HG03460 (cell line): ENCODE measurements around the gene FAM120C.

Experiments used
- ATAC-seq: cut with Tn5 transposase; IDR thresholded peaks from one replicate; pipeline ENCODE4 v1.9.1; 2021; ENCODE audit not compliant: unreplicated experiment

The FAM120C gene

DNA sequence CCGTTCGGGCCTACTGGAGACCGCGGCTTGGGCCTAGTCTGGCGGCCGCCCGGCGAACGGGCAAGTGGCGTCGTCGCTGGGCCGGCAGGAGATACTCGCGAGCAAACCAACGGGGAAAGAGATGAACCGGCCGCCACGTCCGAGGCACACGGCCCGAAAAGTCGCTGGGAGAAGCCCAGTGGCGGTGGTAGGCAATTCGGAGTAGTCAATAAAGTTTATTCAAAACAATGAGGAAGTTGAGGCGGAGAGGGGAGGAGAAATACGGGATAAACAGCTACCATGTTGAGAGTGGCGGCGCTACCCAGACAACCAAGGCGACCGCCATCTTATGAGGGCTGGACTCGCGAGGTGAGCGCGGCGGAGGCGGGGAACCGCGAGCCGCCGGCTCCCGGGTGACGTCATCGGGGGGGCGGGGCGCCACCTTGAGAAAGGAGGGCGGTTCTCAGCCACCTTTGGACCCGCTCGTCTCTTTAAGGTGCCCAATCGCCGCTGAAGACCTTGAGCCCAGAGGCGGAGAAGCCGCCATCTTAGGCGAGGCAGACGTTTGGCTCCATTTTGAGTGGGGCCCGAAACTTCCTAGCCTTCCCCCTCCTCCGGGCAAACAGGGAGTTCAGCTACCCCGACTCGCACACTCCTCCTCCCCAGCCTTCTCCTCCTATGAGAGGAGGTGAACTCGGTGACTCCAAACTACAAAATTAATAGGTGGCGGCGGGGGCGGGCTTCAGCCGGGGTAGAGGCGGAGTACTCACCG is 138.8 kb downstream of the FAM120C start, which contains the start of gene PHF8:
Gene PHF8 (minus strand): TSS at position 348 of the 751 bp plus-strand sequence. CDS start 1,745 bp downstream, outside the sequence.
- ATAC-seq, result peak; percentile 85

DNA sequence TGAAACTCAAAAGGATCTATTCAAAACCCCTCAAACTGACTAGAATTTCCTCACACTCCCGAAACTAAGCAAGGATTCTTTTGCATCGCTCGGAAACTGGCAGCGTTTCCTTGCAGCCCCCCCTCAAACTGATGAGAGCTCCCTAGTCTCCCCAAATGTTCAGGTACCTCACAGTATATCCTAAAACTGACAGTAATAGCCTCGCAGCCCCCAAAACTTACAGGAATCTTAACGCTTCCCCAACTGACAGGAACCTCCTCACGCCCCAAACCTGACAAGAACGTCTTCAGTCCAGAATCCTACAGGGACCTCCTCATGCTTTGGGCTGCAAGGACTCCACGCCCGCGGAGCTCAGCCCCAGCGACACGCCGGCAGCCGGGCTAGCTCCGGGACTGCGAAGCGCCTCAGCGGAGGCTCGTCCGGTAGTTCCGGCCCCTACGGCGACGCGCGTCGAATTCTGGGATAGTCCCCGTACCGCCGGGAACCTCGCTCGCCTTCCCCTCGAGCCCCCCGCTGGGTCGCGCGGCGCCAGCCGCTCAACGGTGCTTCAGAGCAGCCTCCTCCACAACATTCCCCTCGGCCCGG is 139.4 kb downstream of the FAM120C start:
- ATAC-seq, result peak; percentile 24

DNA sequence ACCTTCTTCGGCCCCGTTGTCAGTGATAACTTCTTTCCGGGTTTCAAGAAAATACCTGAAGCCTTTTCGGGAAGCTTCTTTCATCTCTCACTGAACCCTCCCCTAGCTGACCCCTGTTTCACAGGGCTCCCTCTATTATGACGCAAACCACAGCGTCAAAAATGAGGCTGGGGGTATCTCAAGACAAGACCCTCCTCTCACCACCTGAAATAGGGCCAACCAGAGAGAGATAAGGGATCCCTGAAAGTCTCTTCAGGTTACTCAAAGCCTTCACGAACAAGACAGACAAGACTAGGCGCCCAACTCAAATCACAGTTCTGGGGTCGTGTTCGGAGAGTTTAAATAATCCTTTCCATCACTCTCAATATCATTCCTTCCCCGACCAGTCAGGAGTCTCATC is 140.0 kb downstream of the FAM120C start:
- ATAC-seq, result no peak

DNA sequence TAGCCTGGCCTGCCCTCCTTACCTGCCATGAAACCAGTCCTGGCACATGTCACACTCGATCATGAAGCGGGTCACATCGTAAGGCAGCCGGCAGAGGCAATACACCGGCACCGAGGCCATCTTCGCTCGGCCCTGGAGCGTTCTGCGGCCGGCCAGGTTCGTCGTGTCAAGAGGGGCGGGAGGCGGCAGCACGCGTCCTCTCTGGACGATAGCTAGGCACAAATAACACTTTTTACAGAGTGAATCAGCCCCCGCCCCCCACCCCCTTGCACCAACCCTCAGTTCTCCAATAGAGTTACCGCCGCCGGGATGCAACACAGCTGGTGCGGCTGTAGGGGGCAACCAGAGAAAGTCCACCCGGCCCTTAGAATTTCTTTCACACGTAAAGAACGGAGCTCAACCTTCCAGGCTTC is 140.4 kb downstream of the FAM120C start:
- no peak for ATAC-seq

DNA sequence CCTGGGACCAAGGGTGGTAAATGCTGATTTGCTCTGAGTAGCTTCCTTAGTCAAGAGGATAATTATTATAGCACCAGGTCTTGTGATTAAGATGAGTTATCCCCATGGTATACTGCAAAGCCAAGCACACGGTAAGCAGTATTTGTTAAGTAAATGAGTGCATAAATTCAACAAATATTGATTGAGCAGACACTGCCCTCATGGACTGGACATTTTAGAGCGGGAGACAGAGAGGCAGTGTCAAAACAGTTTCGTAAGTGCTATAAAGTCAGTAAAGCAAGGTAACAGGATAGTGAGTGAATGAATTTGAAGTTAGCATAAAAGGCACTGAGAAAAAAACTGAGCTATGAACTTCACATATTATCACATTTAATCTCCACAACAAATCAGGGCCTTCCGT is 152.7 kb downstream of the FAM120C start:
- ATAC-seq, result no peak

DNA sequence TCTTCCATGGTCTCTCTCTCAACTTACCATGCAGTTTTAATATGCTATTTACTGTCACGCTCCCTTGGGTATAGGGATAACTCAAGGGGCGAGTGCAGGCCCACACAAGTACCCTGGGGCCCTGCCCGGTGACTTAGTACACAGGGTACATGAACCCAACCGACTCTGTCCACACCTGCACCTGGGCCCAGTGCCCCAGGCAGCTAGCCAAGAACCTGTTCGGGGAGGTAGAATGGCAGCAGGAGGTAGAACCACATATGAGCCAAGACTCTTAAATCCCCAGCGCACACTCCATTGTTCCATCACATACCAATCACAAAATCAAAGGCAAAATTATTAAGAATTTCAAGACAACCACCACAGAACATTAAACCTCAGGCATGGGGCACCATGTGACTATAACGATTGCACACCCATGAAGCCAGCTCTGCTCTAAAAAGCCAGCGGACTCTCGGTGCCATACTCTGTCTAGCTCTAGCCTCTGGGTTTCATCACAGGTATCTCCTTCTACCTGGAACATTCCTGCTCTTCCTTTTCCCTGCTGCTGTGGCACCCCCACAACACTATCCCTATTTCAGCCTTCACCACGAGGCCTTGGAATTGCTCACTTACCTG is 153.4 kb downstream of the FAM120C start:
- ATAC-seq, result no peak

DNA sequence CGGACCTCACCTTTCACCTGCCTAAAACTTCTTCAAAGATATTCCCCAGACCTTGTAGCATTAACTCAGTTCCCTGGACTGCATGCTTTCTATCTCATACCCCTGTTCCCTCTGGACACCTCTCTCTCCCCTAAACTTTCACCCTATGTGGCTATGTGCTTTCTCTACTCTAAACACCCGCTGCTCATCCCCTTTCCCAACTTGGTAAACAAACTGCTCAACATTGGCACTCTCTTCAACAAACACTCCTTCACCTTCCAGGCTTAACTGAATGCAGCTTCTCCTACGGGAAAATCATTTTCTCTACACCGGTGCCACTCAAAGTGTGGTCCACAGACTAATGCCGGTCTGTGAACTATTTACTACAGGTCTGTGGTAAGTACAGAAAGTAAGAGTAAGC is 158.7 kb downstream of the FAM120C start:
- ATAC-seq, result no peak
